Type B pancreatic cell (in vitro differentiated cells): ENCODE measurements around the gene CIRBP. TPM values are rescaled to one million over a fixed set of nuclear protein-coding genes. Genes with fewer than 3 reads are reported as not detected.

Experiments used
- DNase-seq: peaks from one replicate; pipeline ENCODE4 v3.0.0; 2021; ENCODE audit warnings: mixed read lengths; ENCODE audit not compliant: unreplicated experiment; ENCODE audit errors: extremely low spot score
- H3K27ac Mint-ChIP-seq: 2 replicates; pipeline ENCODE4 v1.8.0; 2021; ENCODE audit warnings: mild to moderate bottlenecking, mixed read lengths
- H3K27me3 Mint-ChIP-seq: 2 replicates; pipeline ENCODE4 v1.8.0; 2021; ENCODE audit warnings: mixed read lengths
- H3K36me3 Mint-ChIP-seq: 2 replicates; pipeline ENCODE4 v1.8.0; 2021; ENCODE audit warnings: mixed read lengths
- H3K4me1 Mint-ChIP-seq: one replicate; pipeline ENCODE4 v1.8.0; 2021; ENCODE audit warnings: mixed read lengths; ENCODE audit not compliant: unreplicated experiment
- H3K4me3 Mint-ChIP-seq: 2 replicates; pipeline ENCODE4 v1.8.0; 2021; ENCODE audit warnings: mild to moderate bottlenecking, mixed read lengths
- H3K9me3 Mint-ChIP-seq: 2 replicates; pipeline ENCODE4 v1.8.0; 2021; ENCODE audit warnings: mixed read lengths
- total RNA-seq: library from RNA; stranded (reverse); gene quantifications from 2 replicates; pipeline ENCODE4 v1.2.1, GENCODE V29; 2021; ENCODE audit warnings: low replicate concordance
- TF ChIP-seq, protein P1 (sequence below): fragments of 200-600 bp; sonication (generic); conservative IDR thresholded peaks from 2 replicates; pipeline ENCODE4 v1.5.0; 2021; ENCODE audit warnings: antibody characterized with exemption, mild to moderate bottlenecking

The CIRBP gene
- total RNA-seq, 1 donor from 2014 or later, result 421 TPM

DNA sequence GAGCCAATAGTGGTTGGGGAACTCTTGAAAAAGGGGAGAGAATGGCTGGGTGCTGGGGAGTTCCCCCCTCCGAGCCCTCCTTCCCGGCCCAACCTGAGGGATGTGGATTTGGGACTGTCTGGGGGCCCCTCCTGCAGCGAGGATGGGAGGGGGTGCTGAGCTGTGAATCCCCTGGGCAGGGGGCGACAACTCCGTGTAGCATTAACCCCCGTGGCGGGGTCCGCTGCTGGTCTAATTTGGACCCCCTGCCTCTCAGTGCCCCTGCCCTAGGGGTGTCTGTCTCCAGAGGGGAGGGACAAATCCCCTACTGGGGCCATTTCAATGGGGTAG, 11.0 kb upstream of the CIRBP start:
- no peaks in the 10 kb centered on the region for H3K27me3 Mint-ChIP-seq
- peak overlapping the region; percentile 96 for H3K27ac Mint-ChIP-seq
- H3K36me3 Mint-ChIP-seq, result peaks cover 10% of the 10 kb centered on the region

DNA sequence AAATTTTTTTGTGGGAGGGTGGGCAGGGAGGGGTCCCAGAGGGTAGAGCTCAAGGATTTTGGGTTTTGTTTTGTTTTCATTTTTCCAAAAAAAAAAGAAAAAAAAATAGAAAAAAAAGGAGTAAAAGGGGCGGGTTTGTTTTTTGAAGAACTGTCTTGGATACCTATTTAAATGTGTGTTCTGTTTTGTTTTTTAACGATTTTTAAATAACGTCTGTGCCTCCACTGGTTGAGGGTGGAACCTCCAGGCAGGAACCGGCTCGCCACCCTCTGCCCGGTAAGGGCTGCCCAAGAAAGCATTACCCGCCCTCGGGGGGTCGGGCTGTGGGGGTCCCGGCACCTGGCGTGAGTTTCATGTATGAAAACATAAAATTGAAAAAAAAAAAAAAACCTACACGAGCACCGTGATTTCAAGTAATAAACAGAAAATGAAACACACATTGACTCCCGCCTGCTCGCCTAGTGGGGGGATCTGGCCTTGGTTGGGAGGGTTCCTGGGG, 10.4 kb upstream of the CIRBP start:
- peaks cover 10% of the 10 kb centered on the region for H3K36me3 Mint-ChIP-seq
- peak overlapping the region; percentile 59 for H3K4me3 Mint-ChIP-seq
- H3K27ac Mint-ChIP-seq, result peak overlapping the region; percentile 96

More for the DNA sequence above, 11.0 kb upstream of the CIRBP start:
- H3K9me3 Mint-ChIP-seq, result no peaks in the 10 kb centered on the region
- no peak for DNase-seq
- TF ChIP-seq, protein P1, sequence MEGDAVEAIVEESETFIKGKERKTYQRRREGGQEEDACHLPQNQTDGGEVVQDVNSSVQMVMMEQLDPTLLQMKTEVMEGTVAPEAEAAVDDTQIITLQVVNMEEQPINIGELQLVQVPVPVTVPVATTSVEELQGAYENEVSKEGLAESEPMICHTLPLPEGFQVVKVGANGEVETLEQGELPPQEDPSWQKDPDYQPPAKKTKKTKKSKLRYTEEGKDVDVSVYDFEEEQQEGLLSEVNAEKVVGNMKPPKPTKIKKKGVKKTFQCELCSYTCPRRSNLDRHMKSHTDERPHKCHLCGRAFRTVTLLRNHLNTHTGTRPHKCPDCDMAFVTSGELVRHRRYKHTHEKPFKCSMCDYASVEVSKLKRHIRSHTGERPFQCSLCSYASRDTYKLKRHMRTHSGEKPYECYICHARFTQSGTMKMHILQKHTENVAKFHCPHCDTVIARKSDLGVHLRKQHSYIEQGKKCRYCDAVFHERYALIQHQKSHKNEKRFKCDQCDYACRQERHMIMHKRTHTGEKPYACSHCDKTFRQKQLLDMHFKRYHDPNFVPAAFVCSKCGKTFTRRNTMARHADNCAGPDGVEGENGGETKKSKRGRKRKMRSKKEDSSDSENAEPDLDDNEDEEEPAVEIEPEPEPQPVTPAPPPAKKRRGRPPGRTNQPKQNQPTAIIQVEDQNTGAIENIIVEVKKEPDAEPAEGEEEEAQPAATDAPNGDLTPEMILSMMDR, result no peak
- peak overlapping the region; percentile 25 for H3K4me3 Mint-ChIP-seq
- H3K4me1 Mint-ChIP-seq, result peaks cover 33% of the 10 kb centered on the region

DNA sequence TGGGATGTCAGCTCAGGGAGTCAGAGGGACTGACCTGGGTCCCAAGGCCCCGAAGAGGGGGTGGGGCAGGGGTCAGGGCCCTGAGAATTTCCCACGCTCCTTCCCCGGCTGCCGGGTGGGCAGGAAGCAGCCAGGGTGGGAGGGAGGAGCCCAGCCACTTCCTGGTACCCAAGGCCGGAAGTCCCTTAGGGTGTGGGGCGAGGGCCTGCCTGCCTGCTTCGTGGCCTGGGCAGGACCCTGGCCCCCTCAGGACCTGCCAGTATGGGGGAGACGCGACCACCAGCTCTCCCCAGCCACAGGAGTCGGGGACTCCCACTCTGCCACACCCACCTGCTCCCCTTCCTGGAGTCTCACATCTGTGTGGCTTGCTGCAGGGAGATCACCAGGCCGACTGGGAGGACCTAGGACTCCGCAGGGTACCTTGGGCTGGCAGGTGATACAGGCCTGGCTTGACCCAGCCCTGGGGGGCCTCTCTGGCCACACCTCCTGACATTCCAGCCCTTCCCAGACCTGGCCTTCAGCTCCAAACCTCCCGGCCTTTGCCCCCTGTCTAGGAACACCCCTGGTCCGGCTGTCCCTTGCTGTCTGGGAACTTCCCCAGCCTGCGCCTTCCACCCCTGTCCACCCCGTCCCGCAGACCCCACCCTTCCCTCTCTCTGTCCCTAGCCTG, 9.8 kb upstream of the CIRBP start:
- Mint-ChIP-seq H3K4me3 (peak overlapping the region; percentile 74), H3K9me3 (no peaks in the 10 kb centered on the region), H3K27me3 (no peaks in the 10 kb centered on the region), H3K36me3 (peaks cover 10% of the 10 kb centered on the region), H3K4me1 (peaks cover 36% of the 10 kb centered on the region), H3K27ac (peak overlapping the region; percentile 96)
- DNase-seq, result no peak
- TF ChIP-seq, protein P1, result no peak

More for the DNA sequence above, 10.4 kb upstream of the CIRBP start:
- Mint-ChIP-seq H3K4me1 (peaks cover 36% of the 10 kb centered on the region), H3K9me3 (no peaks in the 10 kb centered on the region), H3K27me3 (no peaks in the 10 kb centered on the region)
- TF ChIP-seq, protein P1, result no peak
- DNase-seq, result no peak

DNA sequence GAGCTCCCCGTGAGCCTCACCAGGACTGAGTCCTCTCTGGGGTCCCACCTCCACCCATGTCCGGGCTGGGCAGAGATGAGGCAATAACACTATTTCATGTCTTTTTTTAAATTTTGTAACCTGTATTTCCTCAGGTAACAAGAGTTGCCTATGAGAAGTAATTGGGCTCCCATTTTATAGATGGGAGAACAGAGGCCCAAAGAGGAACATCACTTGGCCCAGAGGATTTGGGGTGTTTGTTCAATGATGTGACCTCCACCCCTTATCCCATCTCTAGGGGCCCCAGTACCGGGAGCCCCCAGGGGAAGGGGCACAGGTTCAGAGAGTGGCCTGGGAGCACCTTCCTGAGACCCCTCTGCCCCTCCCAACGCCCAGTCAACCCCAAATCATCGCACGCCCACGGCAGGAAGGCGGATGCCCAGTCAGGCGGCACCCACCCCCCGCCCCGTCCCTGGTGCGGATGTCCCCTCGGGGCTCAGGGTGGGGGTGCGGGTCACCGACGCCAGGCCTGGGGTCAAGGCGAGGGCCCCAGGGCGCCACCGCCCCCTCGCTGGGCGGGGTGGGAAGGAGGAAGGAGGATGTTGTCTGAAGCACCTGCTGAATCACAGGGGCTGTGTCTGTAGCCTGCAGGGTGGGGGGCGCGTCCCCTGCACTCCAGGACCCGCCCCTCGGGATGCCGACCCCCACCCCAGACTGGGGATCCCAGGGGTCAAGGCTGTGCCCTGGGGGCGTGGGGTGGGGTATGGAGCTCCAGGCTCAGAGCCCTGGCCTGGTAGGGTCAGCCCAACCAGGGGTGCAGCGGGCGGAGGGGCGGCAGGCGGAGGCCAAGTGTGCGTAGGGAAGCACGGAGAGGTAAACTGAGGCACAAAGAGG, 9.0 kb upstream of the CIRBP start:
- Mint-ChIP-seq H3K36me3 (peaks cover 5% of the 10 kb centered on the region), H3K4me3 (peak overlapping the region; percentile 74), H3K27ac (peak overlapping the region; percentile 96), H3K4me1 (peaks cover 37% of the 10 kb centered on the region), H3K9me3 (no peaks in the 10 kb centered on the region), H3K27me3 (no peaks in the 10 kb centered on the region)
- TF ChIP-seq, protein P1, result no peak
- no peak for DNase-seq

DNA sequence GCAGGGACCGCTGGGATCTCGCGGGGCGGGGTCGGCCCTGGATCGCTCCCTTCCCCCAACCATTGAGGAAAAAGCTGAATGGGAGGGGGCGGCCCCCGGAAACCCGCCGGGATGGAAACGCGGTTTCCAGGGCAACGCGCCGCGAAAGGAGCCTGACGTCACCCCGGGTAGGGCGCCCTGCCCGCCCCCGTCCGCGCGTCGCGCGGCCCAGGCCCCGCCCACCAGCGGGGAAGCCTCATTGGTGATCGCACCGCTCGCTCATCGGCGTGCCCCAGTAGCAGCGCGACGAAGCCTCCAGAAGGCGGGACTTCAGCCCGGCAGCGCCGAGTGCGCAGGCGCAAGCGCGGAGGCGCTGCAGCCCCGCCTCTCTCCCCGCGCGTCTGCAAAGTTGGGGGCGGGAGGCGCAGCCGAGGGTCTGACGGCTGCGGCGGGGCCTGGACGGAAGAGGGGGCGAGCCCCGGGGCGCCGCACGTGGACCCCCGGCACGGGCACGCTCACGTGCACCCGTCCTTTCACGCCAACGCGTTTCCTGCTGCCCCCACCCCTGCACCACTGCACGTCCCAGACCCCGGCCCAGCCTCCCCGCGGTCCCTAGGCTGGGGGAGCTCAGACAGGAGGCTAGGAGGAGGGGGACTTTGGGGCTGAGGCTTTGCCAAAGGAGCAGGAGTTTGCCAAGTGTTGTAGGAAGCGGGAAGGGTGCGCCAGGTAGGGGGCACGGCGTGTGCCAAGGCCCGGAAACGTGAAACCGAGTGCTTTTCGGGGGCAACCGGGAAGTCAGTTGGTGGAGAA, 8.2 kb upstream of the CIRBP start:
- Mint-ChIP-seq H3K4me1 (peaks cover 41% of the 10 kb centered on the region), H3K27me3 (no peaks in the 10 kb centered on the region), H3K9me3 (no peaks in the 10 kb centered on the region), H3K4me3 (peak overlapping the region; percentile 88), H3K36me3 (peaks cover 5% of the 10 kb centered on the region), H3K27ac (peak overlapping the region; percentile 97)
- TF ChIP-seq, protein P1, result no peak
- peak; percentile 98 for DNase-seq
